Panc1 (cell line): Measurements from ENCODE around the gene C3orf62. TPM values are rescaled to one million over a fixed set of nuclear protein-coding genes. Genes with fewer than 3 reads are reported as not detected.

Source experiments
- ATAC-seq: fragments of 200-7000 bp; cut with Tn5 transposase; 2 replicates; pipeline ENCODE4 v1.9.1; 2020; ENCODE audit warnings: mild to moderate bottlenecking, moderate library complexity
- BruUV-seq: library from RNA; stranded (reverse); fragments of 400-500 nt; replicated peaks from 2 replicates; lab custom pipeline; 2021; lab: Mats Ljungman, UMichigan
- CTCF ChIA-PET: fragments of 300-600 bp; sonication (Branson Sonifier 250); formaldehyde crosslinking; loops from one replicate; lab custom pipeline; 2022; ENCODE audit warnings: antibody characterized with exemption; lab: Charles Lee
- POLR2A ChIA-PET: fragments of 300-600 bp; sonication (Branson Sonifier 250); formaldehyde crosslinking; loops from one replicate; lab custom pipeline; 2022; ENCODE audit warnings: antibody characterized with exemption; lab: Charles Lee
- DNase-seq: peaks from one replicate; pipeline ENCODE4 v3.0.0-alpha.2; 2010; ENCODE audit warnings: low read depth, low spot score
- H3K27ac ChIP-seq: 2 replicates; pipeline ENCODE4 v1.5.1; 2011; ENCODE audit warnings: mild to moderate bottlenecking, low read length, inconsistent platforms
- H3K27me3 ChIP-seq: fragments of 200-500 bp; sonication (Bioruptor generic); 2 replicates; pipeline ENCODE4 v1.6.0; 2014; ENCODE audit warnings: low read length, inconsistent platforms; ENCODE audit not compliant: control insufficient read depth, insufficient read depth
- H3K36me3 ChIP-seq: fragments of 200-500 bp; sonication (Bioruptor generic); 2 replicates; pipeline ENCODE4 v1.5.1; 2014; ENCODE audit warnings: inconsistent platforms, mild to moderate bottlenecking, low read length, moderate library complexity; ENCODE audit not compliant: control insufficient read depth, insufficient read depth
- H3K4me1 ChIP-seq: 2 replicates; pipeline ENCODE4 v1.5.1; 2011; ENCODE audit warnings: inconsistent platforms, mild to moderate bottlenecking, low read length, moderate library complexity; ENCODE audit not compliant: control insufficient read depth, insufficient read depth
- H3K4me3 ChIP-seq, 2 experiments: 2 replicates each; pipeline ENCODE4 v1.5.1; 2011 to 2012; ENCODE audit warnings: low read depth in 2 of 2, low read length in 2 of 2, mild to moderate bottlenecking in 2 of 2, inconsistent platforms in 1 of 2, moderate library complexity in 1 of 2
- H3K9me3 ChIP-seq: fragments of 200-500 bp; sonication (Bioruptor generic); 2 replicates; pipeline ENCODE4 v1.5.1; 2014; ENCODE audit warnings: low read depth, mild to moderate bottlenecking, inconsistent platforms, low read length, moderate library complexity; ENCODE audit not compliant: control insufficient read depth, insufficient read depth
- CTCF ChIP-seq: fragments of 450-650 bp; IDR thresholded peaks from 2 replicates; pipeline ENCODE4 v1.5.1; 2017; ENCODE audit warnings: mild to moderate bottlenecking
- POLR2AphosphoS5 ChIP-seq: IDR thresholded peaks from 2 replicates; pipeline ENCODE4 v1.6.1; 2012; ENCODE audit warnings: mild to moderate bottlenecking, low read depth, low read length, moderate library complexity
- REST ChIP-seq, 2 experiments: IDR thresholded peaks; 2 replicates each; pipeline ENCODE4 v1.6.1; 2011 to 2012; ENCODE audit warnings: low read depth in 2 of 2, control low read depth in 1 of 2, low read length in 1 of 2, mild to moderate bottlenecking in 1 of 2, moderate library complexity in 1 of 2; ENCODE audit not compliant: insufficient read depth in 1 of 2
- SIN3A ChIP-seq: IDR thresholded peaks from 2 replicates; pipeline ENCODE4 v1.6.1; 2012; ENCODE audit warnings: low read depth, mild to moderate bottlenecking, low read length, moderate library complexity, borderline replicate concordance; ENCODE audit not compliant: insufficient read depth
- TCF7L2 ChIP-seq: IDR thresholded peaks from 2 replicates; pipeline ENCODE4 v1.6.1; 2011; ENCODE audit warnings: mild to moderate bottlenecking, low read depth, low read length, inconsistent platforms
- in situ Hi-C: cut with HindIII; loops from 2 replicates; pipeline ENCODE4 v1.10.0; 2016; ENCODE audit warnings: low sequenced_read_pairs, low pct_unique_long_range_greater_than_20kb
- intact Hi-C: fragments of 100-400 bp; cut with micrococcal nuclease; formaldehyde crosslinking; loops from one replicate; pipeline ENCODE4 v1.10.0; 2022; ENCODE audit not compliant: unreplicated experiment
- total RNA-seq: library from RNA; stranded (reverse); gene quantifications from one replicate; pipeline ENCODE4 v1.2.1, GENCODE V29; 2021; ENCODE audit not compliant: unreplicated experiment

The C3orf62 gene
- total RNA-seq, 1 experiment from 2014 or later = 2.3 TPM

- no peak overlapping the region for H3K4me3 ChIP-seq
- H3K27me3 ChIP-seq = no peaks in the 10 kb centered on the region
- in situ Hi-C loops (no loop called here), intact Hi-C loops (no loop called here)
- no peaks in the 10 kb centered on the region for H3K4me1 ChIP-seq
- no peak overlapping the region for H3K27ac ChIP-seq
- DNase-seq (no peak), ATAC-seq (no peak)
- no peaks in the 10 kb centered on the region for H3K9me3 ChIP-seq
- TF ChIP-seq REST (IDR thresholded peaks at IDR 0.05; ENCODE audit: insufficient read depth in 1 of 2, low read depth in 2 of 2, low read length in 1 of 2) (no peak), TCF7L2 (no peak), POLR2AphosphoS5 (no peak), CTCF (no peak), SIN3A (no peak)
- no TSS peak for BruUV-seq
- ChIA-PET CTCF (no interaction called here), POLR2A (no interaction called here)
- H3K36me3 ChIP-seq = no peaks in the 10 kb centered on the region; the same call in 1 of the 2 replicates
These were observed 34.3 kb upstream of the C3orf62 start for GRCh38 chr3:49311283-49311682.

- intact Hi-C loops = no loop called here
- DNase-seq (no peak), ATAC-seq (no peak)
- Histone ChIP-seq H3K4me1 (no peaks in the 10 kb centered on the region), H3K27ac (no peak overlapping the region), H3K9me3 (no peaks in the 10 kb centered on the region), H3K27me3 (no peaks in the 10 kb centered on the region), H3K4me3 (no peak overlapping the region), H3K36me3 (no peaks in the 10 kb centered on the region; the same call in 1 of the 2 replicates)
- in situ Hi-C loops = no loop called here
- BruUV-seq = no TSS peak
- no peak for TF ChIP-seq POLR2AphosphoS5
- TF ChIP-seq TCF7L2 = no peak
- no peak for TF ChIP-seq SIN3A
- TF ChIP-seq CTCF = no peak
- no peak for TF ChIP-seq REST (IDR thresholded peaks at IDR 0.05; ENCODE audit: insufficient read depth in 1 of 2, low read depth in 2 of 2, low read length in 1 of 2)
- POLR2A ChIA-PET = no interaction called here
- CTCF ChIA-PET = no interaction called here
These were observed 33.6 kb upstream of the C3orf62 start for GRCh38 chr3:49310677-49311076.
